GM18951 (cell line): ENCODE data around the gene PM20D1.
"Not testable (repeated sequence)": the region's sequence is repeated elsewhere in the genome, so short reads cannot be mapped to it uniquely, and the experiment has no call there.

Source experiments
- POLR2A ChIP-seq: IDR thresholded peaks from 4 replicates; pipeline ENCODE4 v1.6.1; 2011; ENCODE audit warnings: mild to moderate bottlenecking; ENCODE audit not compliant: insufficient read length, insufficient read depth; ENCODE audit errors: extremely low read depth
- in situ Hi-C: fragments of 300-500 bp; cut with MboI; formaldehyde crosslinking; loops from one replicate; pipeline ENCODE4 v1.12.0; 2022; ENCODE audit warnings: low sequenced_read_pairs, mixed read lengths, inconsistent platforms; ENCODE audit not compliant: unreplicated experiment

PM20D1 gene

DNA sequence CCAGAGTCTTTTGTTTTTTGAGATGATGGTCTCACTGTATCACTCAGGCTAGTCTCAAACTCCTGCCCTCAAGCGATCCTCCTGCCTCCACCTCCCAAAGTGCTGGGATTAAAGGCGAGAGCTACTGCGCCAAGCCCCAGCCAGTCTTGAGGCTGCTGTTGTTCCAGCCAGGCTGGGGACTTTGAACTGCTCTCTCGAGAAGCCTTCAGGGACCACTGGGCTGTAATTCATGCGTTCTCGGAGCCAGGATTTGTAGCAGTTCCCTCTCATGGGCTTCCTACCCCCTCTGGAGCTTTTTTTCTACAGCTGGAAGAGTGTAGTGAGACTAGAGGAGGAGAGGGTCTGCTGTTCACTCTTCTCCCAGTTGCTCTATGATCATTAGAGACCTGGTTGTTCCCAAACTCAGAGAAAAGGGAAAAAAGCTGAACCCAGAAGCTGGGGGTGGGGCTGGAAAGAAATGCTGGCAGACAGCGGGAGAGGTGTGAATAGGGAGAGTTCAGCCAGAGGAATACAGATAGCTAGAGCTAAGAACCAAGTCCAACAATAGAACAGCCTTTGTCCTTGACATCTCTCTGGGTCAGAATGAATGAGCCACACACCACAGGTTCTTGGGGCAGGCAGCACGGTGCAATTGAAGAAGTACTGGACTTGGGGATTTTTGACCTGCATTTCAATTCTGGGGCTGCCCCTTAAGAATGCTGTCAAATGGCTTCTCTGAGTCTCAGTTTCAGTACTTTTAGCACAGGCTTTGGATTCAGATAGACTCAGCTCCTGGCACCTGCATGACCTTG, 23.7 kb downstream of the PM20D1 start:
- TF ChIP-seq POLR2A = no peak
- in situ Hi-C loops = no loop called here

DNA sequence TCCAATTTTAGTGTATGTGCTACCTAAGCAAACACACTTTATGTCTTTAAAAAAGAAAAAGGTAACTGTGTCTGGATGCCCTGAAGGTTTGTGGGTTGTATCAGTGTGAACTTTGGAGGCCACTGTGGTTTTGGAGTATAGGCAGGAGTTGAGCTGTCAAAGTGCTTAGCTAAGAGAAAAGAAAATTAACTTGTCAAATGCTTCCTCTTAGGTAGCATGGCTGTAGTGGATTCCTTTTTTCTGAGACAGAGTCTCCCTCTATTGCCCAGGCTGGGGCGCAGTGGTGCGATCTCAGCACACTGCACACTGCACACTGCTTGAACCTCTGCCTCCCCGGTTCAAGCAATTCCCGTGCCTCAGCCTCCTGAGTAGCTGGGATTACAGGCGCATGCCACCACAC, 25.8 kb downstream of the PM20D1 start:
- in situ Hi-C loops = no loop called here
- no peak for TF ChIP-seq POLR2A

DNA sequence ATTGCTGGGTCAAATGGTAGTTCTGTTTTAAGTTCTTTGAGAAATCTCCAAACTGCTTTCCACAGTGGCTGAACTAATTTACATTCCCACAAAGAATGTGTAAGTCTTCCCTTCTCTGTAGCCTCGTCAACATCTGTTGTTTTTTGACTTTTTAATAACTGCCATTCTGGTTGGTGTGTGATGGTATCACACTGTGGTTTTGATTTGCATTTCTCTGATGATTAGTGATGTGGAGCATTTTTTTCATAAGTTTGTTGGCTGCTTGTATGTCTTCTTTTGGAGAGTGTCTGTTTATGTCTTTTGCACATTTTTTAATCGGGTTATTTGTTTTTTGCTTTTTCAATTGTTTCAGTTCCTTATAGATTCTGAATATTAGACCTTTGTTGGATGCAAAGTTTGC, 26.7 kb downstream of the PM20D1 start:
- in situ Hi-C loops = not testable (repeated sequence)

DNA sequence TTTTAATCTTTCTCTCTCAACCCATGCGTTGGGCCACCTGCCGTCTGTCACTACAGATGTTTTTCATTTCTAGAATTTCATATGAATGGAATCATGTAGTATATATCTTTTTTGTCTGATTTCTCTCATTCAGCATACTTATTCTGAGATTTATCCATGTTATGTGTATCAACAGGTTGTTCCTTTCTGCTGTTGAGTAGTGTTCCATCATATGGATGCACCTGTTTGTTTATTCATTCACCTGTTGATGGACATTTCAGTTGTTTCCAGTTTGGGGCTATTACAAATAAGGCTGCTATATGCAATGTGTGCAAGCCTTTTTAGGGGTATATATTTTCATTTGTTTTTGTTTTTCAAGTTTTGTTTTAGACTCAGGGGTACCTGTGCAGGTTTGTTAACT, 27.5 kb downstream of the PM20D1 start:
- no peak for TF ChIP-seq POLR2A
- in situ Hi-C loops = no loop called here

DNA sequence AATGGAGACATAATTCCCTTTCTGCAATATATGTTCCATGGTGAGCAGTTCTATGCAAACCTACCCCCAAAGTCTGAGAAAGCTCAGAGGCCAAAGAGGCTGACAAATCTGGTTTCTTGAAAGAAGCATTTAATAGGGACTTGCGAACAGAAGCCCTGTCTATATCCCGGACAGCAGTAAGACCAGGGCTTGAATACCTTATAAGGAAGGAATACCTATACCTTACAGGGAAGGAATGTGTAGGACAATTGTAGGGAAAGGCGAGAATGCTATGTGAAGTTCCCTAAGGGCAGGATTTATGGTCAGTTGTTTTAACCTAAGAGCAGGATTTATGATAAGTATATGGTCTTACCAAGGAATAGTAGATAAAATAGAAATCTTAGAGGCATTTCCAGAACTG, 31.9 kb downstream of the PM20D1 start:
- no peak for TF ChIP-seq POLR2A
- in situ Hi-C loops = no loop called here

DNA sequence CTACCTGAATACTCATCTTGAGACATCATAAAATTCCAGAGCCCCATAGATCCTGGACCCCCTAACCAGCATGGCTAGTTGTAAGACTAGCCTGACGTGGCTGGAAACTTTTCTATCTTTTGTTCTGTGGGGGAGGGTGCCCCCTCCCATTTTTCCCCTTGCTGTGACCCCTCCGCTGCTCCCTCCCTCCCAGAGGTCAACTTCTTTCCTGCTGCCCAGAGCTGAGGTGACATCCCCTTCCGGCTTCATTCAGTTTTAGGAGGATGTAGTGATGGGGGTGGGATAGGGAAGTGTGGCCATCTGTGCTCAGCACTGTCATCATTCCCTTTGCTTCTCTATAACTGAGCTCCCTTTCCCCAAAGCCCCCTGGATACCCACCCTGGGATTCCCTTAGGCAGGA, 32.6 kb downstream of the PM20D1 start:
- in situ Hi-C loops = no loop called here
- no peak for TF ChIP-seq POLR2A

DNA sequence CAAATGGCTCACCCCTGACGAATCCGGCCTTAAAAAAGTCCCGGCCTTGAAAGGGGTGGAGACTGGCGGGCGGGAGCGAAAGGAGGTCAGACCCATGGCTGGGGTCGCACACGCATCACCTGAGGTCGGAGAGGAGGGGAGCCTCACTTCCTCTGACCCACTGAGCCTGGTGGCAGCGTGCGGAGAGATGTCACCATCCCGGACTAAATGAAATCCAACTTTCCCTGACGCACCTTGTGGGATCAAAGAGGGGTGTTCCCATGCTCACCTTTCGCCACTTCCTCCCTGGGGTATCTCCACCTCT, 36.2 kb downstream of the PM20D1 start:
- in situ Hi-C loops = no loop called here
- TF ChIP-seq POLR2A = no peak

DNA sequence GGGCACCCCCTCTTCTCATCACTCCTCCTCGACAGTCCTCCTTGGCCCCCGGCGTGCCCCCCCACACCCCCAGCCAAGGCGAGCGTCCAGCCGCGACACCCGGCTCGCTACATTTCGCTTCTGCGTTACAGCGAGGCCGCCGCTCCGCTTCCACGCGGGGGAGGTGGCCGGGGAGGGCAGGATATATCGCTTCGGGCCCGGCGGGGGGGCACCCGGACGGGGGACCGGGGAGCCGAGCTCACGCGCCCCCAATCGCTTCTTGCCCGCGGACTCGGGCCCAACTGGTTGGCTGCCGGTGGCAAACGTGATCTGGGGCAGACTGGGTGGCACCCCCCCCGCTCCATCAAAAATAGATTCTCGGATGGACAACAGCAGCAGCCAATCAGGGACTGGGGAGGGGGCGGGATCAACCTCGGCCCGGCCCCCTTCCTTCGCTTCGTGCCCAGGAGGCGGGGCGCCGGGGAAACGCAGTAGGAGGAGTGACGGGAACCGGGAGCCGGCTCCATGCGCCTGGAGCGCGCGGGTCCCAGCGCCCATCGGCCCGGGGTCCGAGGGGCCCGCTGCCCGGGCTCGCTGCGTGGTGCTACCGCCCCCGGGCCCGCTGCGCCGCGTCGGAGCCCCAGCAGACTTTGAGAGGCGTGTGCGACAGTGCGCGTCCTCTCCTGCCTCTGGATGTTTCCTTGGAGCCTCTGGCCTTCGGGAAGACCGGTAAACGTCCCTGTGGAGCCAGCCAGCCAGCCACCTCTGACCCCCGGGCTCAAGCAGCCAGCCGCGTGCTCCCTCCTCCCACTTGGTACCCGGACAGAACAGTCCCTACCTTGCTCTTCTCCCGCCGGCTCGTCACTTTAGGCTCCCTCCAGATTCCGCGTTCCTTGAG, 36.8 kb downstream of the PM20D1 start, which contains the start of gene SLC41A1:
TSS of gene SLC41A1 (minus strand) at position 321 of the 877 bp plus-strand sequence. CDS start 2,757 bp downstream, outside the sequence.
- TF ChIP-seq POLR2A = no peak
- in situ Hi-C loops = no loop called here

DNA sequence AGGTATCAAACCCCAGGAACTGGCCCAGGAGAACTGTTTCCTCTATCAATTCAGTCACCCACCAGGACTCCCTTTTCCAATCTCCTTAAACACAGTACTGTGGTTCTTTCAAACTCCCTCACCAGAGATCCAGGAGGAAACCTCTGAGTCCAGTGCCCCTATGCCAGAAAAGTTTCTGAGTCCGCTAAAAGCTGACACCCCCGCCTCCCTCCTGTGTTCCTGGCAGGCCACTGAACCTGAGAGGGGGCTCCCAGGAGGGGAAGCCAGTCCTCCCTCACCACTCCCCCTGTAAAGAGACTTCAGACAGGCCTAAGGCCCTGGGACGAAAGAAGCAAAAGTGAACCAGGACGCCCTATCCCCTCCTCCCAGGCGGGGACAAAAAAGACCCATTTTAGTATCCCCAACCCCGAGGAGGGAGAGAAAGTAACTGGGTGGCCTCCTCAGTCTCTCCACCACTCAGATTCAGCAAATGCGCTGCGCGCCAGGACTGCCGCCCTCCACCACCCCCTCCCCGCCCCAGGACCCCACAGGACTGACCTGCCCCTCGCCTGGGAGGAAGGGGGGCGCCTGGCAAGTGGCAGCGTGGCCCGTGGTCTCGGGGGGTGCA, 37.6 kb downstream of the PM20D1 start:
- in situ Hi-C loops = no loop called here
- TF ChIP-seq POLR2A = no peak

DNA sequence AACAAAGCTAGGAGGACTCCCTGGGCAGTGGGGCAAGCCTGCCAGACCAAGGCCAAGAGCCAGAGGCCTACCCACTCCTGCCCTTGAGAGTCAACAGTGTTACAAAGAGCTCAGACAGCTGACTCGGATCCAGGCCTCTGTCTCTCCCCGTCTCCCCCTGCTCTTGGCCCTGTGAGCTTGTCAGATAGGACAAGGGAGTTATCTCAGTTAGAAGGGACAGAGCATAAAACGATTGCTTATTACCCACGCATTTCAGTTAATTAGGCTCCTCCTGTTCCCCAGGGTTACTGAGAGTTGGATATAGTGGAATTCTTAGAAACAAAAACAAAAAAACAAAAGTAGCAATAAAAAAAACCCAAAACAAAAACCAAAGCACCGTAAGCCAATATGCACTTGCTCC, 38.3 kb downstream of the PM20D1 start:
- in situ Hi-C loops = no loop called here
- TF ChIP-seq POLR2A = no peak

DNA sequence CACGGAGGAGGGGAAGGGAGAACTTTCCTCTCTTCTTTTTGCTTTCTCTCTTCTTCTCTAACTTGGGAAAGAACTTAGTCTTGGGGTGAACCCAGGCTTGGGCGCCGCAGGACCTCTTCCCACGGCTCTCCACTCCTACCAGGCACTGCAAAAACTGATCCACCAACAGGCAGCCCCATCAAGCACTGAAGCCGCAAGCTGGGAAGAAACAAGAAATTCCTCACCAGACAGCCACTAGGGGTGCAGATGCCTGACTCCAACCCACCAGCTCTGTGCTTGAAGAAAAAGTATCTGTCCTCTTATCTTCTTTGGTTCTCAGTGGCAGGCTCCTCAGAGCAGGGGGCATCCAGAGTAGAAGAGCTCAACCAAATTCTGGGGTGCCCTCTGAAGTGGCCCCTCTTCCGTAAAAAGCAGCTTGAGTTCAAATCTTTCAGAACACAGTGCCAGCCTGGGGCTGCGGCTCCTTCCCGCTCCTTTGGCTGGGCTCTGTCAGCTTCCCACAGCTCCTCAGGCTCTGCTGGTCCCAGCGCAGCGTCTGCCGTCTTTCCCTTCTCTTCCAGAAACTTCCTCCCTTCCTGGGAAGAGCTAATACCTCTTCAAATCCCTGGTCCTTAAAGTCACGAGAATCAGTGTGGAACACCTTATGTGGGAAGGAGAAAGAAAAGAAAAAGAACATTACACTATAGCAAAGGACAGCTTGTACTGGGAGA, 39.3 kb downstream of the PM20D1 start:
- TF ChIP-seq POLR2A = no peak
- in situ Hi-C loops = no loop called here

DNA sequence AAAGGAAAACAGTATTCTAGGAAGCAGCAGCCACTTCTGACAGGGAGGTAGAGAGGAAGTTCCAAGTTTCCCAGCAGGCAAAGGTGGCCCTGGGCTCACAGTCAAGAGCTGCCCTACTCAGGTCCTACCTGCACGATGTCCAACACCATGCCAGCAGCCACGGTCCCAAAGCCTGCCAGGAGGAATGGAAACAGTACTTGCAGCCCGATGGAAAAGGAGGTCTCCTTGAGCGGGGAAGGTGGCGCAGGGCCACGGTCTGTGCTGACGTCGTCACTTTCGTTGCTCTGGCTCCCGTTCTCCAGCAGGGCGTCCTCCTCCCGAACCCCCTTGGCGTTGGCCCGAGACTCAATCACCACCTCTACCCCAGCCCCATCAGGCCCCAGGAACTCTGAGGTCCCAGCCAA, 40.0 kb downstream of the PM20D1 start:
- TF ChIP-seq POLR2A = no peak
- in situ Hi-C loops = no loop called here

DNA sequence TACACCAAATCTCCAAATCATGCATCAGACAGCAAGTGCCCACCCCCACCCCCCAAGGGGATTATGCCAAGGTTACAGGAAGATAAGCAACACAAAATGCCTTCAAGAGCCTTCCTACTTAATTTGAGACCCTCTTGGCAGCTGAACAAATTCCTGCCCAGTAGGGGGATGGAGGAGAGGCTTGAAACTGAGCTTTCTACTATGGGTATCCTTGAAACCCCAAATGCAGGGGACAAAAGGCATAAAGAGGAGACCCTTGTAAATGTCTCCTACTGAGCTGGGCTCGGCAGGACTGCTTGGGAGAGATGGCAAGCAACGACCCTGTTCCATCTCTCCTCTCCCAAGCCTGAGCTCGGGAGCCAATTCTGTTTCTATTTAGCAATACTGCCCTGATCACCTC, 40.5 kb downstream of the PM20D1 start:
- in situ Hi-C loops = no loop called here

DNA sequence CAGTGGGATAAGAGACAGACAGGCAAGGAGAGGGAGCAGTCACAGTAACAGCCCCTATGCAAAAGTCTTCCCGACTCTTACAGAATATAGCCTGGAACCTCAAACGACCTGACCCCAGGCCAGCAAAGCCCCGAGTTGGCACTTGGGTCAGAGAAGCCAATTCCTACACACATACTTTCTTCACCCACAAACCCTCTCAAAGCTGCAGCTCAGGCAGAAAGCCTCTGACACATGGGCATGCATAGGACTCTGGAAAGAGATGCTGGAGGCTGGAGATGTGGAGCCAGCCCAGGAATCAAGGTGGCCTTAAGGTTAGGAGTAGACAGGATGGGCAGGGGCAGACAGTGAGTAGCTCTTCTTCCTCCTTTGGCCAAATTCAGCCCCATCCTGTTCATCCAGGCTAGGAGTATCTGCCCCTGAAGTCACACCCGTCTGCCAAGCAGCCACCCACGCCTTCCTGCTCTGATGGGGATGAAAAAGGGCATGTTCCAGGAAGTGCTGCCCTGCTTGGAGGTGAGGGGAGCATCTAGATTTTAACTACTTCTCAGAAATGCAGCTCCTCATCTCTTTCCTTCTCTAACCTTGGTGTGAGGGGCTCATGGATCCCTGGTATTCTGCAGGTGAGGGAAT, 44.7 kb downstream of the PM20D1 start:
- no peak for TF ChIP-seq POLR2A
- in situ Hi-C loops = no loop called here

More for the DNA sequence above, 40.5 kb downstream of the PM20D1 start:
- TF ChIP-seq POLR2A = no peak
